ACC112 (cell line): Measurements from ENCODE around the gene NAALAD2.
"Not testable (repeated sequence)": the region's sequence is repeated elsewhere in the genome, so short reads cannot be mapped to it uniquely, and the experiment has no call there.

ENCODE experiments used
- H2AFZ ChIP-seq: fragments of 200-600 bp; sonication (generic); one replicate; pipeline ENCODE4 v1.6.0; 2017; ENCODE audit warnings: antibody characterized with exemption, low read length; ENCODE audit not compliant: unreplicated experiment
- H3K27ac ChIP-seq: fragments of 200-600 bp; sonication (generic); 2 replicates; pipeline ENCODE4 v1.5.1; 2014; ENCODE audit warnings: low read depth, mild to moderate bottlenecking, antibody characterized with exemption, low read length, moderate library complexity
- H3K27me3 ChIP-seq: fragments of 200-600 bp; sonication (generic); 2 replicates; pipeline ENCODE4 v1.6.1; 2014; ENCODE audit warnings: mild to moderate bottlenecking, antibody characterized with exemption, low read length, moderate library complexity, mixed read lengths; ENCODE audit not compliant: insufficient read depth
- H3K36me3 ChIP-seq: fragments of 200-600 bp; sonication (generic); 2 replicates; pipeline ENCODE4 v1.6.1; 2016; ENCODE audit warnings: mild to moderate bottlenecking, antibody characterized with exemption, low read length, moderate library complexity, mixed read lengths; ENCODE audit not compliant: insufficient read depth
- H3K4me1 ChIP-seq: fragments of 200-600 bp; sonication (generic); one replicate; pipeline ENCODE4 v1.6.1; 2016; ENCODE audit warnings: low read length, mixed read lengths; ENCODE audit not compliant: insufficient read depth, unreplicated experiment, control insufficient read depth
- H3K4me3 ChIP-seq: fragments of 200-600 bp; sonication (generic); 2 replicates; pipeline ENCODE4 v1.5.1; 2014; ENCODE audit warnings: mild to moderate bottlenecking, low read depth, low read length
- H3K79me2 ChIP-seq: fragments of 200-600 bp; sonication (generic); one replicate; pipeline ENCODE4 v1.6.0; 2016; ENCODE audit warnings: low read length; ENCODE audit not compliant: control insufficient read depth, unreplicated experiment, insufficient read depth

Gene NAALAD2

GRCh38 chr11:90239967-90240636 lies 105.6 kb downstream of the NAALAD2 start:
- not testable (repeated sequence) for H3K36me3 ChIP-seq, H2AFZ ChIP-seq, H3K27ac ChIP-seq, H3K4me3 ChIP-seq, H3K4me1 ChIP-seq, H3K79me2 ChIP-seq
- peaks cover 43% of the 10 kb centered on the region for H3K27me3 ChIP-seq

- no peaks in the 10 kb centered on the region for H3K36me3 ChIP-seq
- H3K27ac ChIP-seq: no peak overlapping the region
- no peak overlapping the region for H2AFZ ChIP-seq
- peaks cover 30% of the 10 kb centered on the region for H3K27me3 ChIP-seq
- H3K79me2 ChIP-seq: no peaks in the 10 kb centered on the region
- no peaks in the 10 kb centered on the region for H3K4me1 ChIP-seq
- no peak overlapping the region for H3K4me3 ChIP-seq
These were observed 107.0 kb downstream of the NAALAD2 start for GRCh38 chr11:90241414-90241813.
